Measurements from ENCODE around the gene WDR43.

DNA sequence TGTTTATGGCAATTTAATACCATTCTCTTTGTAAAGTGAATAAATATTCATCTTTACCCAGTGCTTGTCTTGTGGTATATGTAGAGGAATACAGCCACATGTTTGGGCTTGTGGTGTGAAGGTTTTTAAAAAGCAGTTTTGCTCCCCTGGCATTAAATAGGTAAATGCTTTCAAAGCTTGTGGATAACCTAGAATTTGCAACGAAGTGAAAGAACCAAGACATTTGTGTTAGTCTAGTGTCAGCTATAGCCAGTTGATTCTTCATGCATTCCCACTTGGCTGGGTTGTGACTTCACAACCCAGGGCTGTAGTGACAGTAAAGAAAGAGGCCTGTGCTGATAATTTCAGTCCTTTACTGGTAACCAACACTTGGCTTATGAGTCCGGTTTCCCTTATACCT lies 53.7 kb downstream of the WDR43 start:
- TF ChIP-seq, protein P1, sequence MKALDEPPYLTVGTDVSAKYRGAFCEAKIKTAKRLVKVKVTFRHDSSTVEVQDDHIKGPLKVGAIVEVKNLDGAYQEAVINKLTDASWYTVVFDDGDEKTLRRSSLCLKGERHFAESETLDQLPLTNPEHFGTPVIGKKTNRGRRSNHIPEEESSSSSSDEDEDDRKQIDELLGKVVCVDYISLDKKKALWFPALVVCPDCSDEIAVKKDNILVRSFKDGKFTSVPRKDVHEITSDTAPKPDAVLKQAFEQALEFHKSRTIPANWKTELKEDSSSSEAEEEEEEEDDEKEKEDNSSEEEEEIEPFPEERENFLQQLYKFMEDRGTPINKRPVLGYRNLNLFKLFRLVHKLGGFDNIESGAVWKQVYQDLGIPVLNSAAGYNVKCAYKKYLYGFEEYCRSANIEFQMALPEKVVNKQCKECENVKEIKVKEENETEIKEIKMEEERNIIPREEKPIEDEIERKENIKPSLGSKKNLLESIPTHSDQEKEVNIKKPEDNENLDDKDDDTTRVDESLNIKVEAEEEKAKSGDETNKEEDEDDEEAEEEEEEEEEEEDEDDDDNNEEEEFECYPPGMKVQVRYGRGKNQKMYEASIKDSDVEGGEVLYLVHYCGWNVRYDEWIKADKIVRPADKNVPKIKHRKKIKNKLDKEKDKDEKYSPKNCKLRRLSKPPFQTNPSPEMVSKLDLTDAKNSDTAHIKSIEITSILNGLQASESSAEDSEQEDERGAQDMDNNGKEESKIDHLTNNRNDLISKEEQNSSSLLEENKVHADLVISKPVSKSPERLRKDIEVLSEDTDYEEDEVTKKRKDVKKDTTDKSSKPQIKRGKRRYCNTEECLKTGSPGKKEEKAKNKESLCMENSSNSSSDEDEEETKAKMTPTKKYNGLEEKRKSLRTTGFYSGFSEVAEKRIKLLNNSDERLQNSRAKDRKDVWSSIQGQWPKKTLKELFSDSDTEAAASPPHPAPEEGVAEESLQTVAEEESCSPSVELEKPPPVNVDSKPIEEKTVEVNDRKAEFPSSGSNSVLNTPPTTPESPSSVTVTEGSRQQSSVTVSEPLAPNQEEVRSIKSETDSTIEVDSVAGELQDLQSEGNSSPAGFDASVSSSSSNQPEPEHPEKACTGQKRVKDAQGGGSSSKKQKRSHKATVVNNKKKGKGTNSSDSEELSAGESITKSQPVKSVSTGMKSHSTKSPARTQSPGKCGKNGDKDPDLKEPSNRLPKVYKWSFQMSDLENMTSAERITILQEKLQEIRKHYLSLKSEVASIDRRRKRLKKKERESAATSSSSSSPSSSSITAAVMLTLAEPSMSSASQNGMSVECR (CRISPR knock-in tag; IDR thresholded peaks at IDR 0.05; ENCODE audit: borderline replicate concordance): no peak
- TF ChIP-seq, protein P2, sequence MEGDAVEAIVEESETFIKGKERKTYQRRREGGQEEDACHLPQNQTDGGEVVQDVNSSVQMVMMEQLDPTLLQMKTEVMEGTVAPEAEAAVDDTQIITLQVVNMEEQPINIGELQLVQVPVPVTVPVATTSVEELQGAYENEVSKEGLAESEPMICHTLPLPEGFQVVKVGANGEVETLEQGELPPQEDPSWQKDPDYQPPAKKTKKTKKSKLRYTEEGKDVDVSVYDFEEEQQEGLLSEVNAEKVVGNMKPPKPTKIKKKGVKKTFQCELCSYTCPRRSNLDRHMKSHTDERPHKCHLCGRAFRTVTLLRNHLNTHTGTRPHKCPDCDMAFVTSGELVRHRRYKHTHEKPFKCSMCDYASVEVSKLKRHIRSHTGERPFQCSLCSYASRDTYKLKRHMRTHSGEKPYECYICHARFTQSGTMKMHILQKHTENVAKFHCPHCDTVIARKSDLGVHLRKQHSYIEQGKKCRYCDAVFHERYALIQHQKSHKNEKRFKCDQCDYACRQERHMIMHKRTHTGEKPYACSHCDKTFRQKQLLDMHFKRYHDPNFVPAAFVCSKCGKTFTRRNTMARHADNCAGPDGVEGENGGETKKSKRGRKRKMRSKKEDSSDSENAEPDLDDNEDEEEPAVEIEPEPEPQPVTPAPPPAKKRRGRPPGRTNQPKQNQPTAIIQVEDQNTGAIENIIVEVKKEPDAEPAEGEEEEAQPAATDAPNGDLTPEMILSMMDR (IDR thresholded peaks at IDR 0.05): no peak
- TF ChIP-seq, protein P3, sequence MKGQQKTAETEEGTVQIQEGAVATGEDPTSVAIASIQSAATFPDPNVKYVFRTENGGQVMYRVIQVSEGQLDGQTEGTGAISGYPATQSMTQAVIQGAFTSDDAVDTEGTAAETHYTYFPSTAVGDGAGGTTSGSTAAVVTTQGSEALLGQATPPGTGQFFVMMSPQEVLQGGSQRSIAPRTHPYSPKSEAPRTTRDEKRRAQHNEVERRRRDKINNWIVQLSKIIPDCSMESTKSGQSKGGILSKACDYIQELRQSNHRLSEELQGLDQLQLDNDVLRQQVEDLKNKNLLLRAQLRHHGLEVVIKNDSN (CRISPR knock-in tag; IDR thresholded peaks at IDR 0.05): no peak

Data from WTC11 (cell line).